GM19395 (cell line): ENCODE measurements around the gene C6orf62.
"Not testable (repeated sequence)": the region's sequence is repeated elsewhere in the genome, so short reads cannot be mapped to it uniquely, and the experiment has no call there.

ENCODE experiments used
- ATAC-seq: cut with Tn5 transposase; IDR thresholded peaks from one replicate; pipeline ENCODE4 v1.9.1; 2021; ENCODE audit warnings: mild to moderate bottlenecking, moderate library complexity; ENCODE audit not compliant: unreplicated experiment

C6orf62 gene

DNA sequence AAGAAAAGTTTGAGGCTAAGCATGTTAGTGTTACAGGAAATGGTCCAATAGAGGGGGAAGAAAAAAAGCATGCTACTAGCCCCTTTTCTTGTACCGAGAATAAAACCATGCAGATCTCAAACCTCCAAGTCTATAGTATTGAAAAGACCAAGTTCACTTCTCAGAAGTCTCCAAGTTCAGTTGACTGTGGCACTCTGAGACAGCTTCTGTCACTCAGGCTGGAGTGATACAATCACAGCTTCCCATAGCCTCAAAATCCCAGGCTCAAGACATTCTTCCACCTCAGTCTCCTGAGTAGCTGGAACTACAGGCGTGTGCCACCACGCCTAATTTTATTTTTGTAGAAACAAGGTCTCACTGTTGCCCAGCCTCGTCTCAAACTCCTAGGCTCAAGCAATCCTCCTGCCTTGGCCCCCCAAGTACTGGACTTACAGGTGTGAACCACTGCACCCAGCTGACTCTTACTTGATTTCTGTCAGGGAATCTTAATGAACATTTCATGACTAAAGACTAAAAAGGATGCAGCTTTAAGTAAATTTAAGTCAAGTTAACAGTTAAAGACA is 16.2 kb downstream of the C6orf62 start:
- no peak for ATAC-seq

DNA sequence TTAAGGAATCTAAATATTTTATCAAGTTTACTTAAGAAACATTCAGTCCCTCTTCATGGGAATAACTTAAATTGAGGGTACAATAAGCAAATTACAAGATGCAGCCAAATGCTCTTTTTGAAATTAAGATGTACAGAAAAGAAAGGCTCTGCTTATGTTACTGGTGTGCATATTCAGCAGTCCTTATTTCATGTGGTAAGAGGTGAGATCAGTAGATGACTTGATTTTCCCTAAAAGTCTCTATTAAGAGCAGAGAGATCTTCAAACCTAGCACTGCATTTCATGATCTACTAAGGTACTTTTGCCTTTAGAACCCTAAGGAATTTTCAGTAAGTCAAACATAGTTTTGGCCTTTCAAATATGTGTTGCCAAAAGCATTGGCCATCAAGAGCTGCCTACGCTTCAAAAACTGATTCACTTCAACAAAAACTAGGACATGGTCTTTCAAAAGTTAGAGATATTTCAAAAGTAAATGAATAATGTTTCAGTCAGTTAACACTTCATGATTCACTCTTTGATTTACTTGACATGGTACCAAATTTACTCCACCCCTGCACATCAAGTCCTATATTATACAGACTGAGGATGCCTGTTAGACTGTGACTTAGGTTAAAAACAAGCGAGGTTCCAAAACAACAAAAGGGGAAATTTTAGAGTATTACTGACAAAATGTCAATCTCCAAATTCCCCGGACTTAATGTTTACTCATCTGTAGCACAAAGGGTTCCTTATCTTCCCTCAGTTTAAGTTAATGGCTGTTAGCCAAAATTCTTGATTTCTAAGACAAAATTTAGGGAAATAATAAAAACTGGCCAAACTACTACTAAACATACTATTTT is 19.2 kb downstream of the C6orf62 start:
- no peak for ATAC-seq

DNA sequence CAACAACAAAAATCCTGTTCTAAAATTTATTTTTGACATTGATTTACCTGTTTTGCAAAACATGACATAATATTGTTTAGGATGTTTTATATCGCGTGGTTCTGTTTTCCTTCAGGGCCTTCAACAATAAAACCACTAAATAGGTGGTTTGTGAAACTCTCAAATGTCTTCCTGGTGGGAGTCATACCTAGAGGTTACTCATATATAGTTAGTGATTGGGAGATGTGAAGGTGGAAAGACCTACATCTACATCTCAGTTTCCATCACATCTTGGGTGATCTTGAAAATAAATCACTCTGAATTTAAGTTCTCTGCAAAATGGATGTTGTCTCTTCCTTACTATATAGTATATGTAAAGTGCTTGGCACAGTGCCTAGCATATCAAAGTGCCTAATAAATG is 22.9 kb downstream of the C6orf62 start:
- ATAC-seq, result no peak

DNA sequence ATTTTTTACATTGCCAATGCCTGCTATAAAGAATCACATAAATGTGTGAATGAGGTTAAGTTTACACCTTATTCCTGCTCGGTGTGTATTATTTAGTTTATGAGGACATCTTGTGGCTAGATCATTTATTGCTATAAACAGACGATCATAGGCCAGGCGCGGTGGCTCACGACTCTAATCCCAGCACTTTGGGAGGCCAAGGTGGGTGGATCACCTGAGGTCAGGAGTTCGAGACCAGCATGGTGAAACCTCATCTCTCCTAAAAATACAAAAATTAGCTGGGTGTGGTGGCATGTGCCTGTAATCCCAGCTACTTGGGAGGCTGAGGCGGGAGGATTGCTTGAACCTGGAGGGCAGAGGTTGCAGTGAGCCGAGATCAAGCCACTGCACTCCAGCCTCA is 23.3 kb downstream of the C6orf62 start:
- ATAC-seq, result peak; percentile 61

DNA sequence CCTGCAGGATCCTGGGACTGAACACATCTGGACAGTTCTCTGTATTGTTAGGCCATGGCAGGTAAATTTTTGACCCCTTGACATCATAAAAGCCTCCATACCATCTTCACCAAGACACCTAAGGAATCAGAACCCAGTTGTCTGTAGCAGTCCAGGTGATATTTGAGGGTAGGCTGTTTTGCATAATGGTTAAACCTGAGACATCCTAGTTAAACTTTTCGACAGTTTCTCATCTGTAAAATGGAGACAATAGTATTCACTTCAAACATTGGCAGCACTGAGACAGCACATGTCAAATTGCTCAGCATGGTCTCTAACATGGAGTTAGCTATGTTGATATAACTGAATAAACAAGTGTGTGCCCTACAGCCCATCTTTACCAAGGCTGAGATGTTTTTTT is 24.8 kb downstream of the C6orf62 start:
- ATAC-seq, result no peak

DNA sequence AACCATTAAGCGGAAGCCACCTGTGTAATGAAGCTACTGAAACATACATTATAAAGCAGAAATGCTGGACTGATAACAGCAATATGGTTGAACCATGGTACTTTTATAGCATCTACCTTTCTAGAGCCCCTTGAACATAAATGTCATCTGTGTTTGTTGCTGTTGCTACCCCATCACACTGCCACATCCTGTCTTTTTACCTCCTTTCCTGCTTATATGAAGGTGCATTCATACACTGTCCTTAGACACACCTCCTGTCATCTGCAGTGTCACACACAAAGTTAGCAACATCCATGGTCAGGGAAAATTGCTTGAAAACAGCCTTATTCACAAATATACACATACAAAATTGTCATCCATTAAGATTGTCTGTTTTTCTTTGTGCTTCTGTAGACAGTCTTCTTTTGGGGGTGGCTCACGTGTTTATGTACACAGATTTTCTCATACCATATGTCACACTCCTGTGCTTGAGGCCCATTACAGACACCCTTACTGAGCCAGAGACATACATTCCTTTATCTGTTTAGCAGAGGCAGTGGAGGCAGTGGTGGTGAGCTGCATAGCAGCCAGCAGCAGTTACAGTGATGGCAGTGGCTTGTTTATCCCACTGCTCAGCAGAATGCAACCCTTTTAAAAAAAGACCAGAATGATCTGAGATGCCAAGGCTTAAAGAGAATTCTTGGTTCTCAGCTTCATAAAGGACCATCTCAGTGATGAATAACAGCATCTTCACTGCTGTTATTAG is 25.9 kb downstream of the C6orf62 start:
- no peak for ATAC-seq

DNA sequence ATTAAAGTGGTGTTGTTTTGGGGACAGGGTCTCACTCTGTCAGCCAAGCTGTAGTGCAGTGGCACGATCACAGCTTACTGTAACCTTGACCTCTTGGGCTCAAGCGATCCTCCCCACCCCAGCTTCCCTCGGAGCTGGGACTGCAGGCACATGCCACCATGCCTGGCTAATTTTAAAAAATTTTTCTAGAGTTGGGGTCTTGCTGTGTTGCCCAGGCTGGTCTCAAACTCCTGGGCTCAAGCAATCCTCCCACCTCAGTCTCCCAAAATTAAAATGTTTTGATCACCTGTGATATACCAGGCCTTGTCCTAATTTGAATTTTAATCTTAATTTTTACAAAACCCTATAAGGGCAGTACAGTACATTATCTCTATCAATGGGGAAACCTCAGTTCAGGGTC is 26.5 kb downstream of the C6orf62 start:
- ATAC-seq, result no peak

DNA sequence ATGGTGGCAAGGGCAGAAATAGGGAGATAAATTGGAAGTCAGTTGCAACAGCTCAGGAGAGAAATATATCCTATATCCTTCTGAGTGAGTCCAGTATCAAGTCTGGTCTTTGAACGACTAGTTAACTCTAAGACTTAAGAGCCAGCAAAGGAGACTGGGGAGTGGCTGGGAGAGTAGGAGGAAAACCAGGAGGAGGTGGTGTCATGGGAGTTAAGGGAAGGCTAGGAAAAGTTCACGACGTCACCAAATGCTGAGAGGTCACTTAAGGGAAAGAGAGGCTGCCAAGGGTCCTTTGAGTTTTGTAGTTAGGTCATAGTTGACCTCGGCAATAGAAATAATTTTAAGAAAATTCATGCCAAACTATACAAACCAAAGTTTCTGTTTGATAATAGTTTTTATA is 27.0 kb downstream of the C6orf62 start:
- ATAC-seq, result no peak

DNA sequence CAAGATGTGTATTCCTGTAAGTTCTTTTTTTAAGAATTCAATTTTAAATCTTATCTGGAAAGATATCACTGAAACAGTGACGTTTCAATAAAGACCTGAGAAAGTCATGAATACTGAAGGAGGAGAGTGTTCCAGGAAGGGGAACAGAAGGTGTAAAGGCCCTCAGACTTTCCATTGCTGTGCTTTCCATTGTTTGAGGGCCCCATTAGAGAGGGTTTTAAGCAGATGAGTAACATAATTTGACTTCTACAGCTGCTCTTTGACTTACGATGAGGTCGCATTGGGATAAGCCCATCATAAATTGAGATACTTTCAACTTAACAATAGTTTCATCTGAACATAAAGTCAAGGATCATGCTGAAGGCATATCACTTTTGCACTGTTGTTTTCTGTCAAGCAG is 27.4 kb downstream of the C6orf62 start:
- no peak for ATAC-seq

DNA sequence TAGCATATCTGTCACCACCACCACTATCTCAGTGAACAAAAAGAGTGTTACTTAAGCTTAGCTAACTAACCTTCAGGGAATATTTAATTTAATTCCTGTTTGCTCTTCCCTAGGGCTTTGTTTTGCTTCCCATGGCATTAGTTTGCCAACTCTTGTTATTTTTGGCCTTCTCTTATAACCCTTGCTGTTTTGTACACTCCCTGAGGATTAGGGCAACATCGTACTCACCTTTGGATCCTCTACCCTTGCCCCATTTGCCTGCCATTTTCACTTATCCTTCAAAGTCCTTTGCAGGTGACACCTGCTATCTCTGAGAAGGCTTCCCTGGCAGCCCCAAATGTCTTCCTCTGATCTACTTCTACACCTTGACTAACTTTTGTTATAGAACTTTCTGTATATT is 28.4 kb downstream of the C6orf62 start:
- ATAC-seq, result no peak

DNA sequence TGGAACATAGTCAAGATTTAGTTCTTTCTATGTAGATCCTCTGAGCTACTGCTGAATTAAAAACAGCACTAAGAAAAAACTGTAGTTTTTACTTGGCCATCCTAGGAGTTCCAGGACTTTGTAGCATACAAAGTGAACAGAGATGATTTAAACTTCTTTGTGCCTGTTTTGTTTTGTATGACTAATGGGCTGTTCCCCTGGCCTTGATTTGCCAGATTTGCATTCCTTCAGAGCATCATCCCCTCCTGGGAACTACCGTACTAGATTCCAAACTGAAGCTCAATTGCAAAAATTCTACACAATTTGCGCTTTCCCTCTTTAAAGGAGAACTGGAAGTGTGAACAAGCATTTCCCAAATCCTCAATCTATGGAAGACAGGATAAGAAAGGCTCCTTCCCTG is 29.0 kb downstream of the C6orf62 start:
- no peak for ATAC-seq

DNA sequence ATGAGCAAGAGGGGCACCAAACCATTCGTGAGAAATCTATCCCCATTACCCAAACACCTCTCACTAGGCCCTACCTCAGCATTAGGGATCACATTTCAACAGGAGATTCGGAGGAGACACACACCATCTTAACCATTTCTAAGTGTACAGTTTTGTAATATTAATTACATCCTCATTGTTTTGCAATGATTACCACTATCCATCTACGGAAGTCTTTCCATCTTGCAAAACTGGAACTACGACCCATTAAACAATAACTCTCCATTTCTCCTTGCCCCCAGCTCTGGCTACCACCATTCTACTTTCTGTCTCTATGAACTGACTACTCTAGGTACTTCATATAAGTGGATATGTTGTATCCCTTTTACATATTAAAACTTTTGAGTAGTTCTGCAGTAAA is 32.0 kb downstream of the C6orf62 start:
- ATAC-seq, result no peak

DNA sequence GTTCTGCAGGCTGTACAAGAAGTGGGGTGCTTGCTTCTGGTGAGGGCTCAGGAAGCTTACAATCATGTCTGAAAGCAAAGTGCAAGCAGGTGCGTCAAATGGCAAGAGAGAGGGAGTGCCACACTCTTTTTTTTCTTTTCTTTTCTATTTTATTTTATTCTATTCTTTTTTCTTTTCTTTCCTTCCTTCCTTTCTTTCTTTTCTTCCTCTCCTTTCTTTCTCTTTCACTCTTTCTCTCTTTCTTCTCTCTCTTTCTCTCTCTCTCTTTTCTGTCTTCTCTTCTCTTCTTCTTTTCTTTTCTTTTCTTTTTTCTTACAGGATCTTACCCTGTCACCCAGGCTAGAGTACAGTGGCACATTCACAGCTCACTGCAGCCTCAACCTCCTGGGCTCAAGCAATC is 32.5 kb downstream of the C6orf62 start:
- no peak for ATAC-seq

DNA sequence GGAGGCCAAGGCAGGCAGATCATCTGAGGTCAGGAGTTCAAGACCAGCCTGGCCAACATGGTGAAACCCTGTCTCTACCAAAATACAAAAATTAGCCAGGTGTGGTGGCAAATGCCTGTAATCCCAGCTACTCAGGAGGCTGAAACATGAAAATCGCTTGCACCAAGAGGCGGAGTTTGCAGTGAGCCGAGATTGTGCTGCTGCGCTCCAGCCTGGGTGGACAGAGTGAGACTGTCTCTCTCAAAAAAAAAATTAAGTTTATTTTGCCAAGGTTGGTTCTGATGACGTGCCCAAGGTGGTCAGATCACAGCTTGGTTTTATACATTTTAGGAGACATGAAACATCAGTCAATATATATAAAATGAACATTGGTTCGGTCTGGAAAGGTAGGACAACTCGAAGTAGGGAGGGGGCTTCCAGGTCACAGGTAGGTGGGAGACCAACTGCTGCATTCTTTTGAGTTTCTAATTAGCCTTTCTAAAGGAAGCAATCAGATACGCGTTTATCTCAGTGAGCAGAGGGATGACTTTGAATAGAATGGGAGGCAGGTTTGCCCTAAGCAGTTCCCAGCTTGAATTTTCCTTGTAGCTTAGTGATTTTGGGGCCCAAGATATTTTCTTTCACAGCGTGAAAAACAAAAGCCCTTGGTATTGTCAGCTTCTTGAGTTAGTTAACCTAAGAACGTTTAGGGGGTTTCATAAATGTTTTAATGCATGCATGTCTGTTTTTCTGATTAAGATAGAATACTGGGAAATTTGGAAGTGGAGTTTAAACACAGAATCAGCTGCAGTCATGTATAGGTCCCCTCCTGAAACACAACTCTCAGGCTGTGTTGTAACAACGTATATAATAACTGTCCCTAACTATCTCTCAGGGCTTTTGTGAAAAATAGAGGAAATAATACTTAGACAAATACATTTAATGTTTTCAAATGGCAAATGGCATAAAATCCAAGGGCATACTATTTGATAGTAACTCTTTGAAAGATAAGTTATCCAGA is 35.4 kb downstream of the C6orf62 start:
- ATAC-seq, result no peak

DNA sequence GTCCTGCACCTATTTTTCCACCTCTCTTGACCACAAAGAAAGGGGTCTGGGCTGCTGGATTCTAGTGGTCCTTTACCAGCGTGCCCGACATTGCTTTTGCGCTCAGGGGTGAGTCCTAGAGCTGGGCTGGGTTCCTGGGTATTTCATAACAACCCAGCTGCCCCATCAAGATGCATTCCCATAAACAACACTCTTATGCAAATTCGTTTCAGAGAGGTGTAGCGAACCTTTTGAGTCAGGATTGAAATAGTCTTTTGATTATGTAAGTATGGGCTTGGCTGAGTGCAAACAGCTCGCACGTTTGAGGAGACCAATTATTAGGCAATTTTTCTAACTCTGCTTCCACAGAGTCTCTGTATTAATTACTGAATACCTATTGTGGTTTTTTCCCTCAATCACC is 38.4 kb downstream of the C6orf62 start:
- ATAC-seq, result no peak

DNA sequence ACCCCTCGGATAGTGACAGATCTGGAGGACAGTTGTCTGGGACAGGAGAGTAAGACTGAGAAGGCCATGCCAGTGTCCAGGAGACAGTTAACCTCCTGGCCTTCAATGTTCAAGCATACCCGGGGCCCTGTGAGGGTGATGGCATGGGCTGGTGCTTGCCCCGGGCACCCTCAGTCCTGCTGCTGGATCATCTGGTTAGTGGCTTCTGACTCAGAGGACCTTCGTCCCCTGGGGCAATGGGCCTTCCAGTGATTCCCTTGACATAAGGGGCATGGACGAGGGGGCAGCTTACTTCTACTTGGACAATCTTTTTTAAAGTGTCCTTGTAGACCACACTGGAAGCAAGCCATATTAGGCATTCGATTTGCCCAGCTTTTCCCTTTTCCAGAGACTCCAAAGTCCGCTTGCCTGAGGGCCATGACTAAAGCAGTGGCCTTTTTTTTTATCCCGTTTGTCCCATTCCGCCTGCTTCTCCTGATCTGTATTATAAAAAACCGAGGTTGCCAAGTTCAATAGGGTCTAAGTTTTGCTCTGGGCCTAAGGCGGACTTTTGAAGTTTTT is 40.1 kb downstream of the C6orf62 start:
- not testable (repeated sequence) for ATAC-seq

DNA sequence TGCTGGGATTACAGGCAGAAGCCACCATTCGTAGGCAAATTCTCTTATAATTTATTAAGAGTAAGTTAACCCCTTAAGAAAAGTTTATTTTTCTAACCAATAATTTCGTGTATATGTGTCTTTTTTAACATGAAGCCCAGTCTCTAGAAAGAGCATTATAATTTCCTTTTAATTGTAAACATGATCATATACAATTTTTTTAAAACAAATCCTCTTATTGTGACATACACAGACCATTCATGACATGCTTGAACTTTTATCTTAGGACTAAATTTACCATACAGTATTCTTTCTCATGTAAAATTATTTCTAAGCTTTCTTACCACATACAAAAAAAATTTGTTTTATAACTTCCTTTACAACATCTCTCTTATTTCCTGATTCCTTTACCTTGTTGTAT is 45.3 kb downstream of the C6orf62 start:
- no peak for ATAC-seq

DNA sequence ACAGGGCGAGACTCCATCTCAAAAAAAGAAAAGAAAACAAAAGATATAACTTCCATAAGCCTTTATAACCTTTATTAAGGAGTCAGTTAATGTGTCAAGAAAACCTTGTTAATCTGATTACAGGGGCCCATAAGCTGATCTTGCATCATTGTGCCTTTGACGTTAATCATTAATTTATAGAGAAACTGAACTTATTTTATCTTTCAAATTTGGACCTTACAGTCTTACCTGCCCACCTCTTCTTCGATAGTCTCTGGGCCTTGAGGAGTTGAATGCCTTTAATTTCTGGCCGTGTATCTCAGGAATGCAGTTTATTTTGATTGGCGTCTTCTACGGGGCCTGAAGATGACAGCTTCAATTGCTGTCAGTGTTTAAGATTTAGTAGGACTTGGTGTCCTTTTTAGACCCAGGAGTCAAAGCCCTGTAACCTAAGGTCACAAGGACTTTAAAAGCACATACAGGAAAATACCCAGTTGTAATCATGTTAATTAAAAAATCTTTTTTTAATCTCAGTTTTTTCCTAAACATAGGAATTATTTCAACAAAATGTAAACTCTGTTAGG is 46.3 kb downstream of the C6orf62 start:
- no peak for ATAC-seq

DNA sequence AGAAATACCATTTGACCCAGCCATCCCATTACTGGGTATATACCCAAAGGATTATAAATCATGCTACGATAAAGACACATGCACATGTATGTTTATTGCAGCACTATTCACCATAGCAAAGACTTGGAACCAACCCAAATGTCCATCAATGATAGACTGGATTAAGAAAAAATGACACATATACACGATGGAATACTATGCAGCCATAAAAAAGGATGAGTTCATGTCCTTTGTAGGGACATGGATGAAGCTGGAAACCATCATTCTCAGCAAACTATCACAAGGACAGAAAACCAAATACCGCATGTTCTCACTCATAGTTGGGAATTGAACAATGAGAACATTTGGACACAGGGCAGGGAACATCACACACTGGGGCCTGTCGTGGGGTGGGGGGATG is 47.9 kb downstream of the C6orf62 start:
- ATAC-seq, result not testable (repeated sequence)

DNA sequence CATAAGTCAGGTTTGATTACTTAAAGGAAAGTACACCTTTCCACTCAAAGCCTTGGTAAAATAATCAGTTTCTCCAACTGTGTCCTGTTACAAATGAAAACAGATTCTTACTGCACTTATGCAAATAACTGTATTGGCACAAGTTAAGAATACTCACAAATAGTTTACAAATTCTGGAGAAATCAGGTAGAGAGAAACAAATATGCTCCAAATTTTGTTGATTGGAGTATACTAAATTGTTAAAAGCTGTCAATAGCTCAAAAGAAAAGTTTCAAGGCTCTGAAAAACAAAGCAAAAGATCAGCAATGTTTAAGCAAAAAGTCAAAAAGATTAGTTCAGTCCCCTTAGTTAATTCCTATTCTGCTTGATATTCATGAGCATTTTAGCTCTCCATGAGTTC is 48.5 kb downstream of the C6orf62 start:
- ATAC-seq, result not testable (repeated sequence)
